ENCODE data around the gene FBLN2.

- TF ChIP-seq CTCF (IDR thresholded peaks at IDR 0.05; ENCODE audit: low read depth, low read length, missing input control) (no peak), TAF1 (conservative IDR thresholded peaks at IDR 0.05) (no peak), REST (IDR thresholded peaks at IDR 0.05) (no peak), ATF3 (IDR thresholded peaks at IDR 0.05) (no peak)
Observed at GRCh38 chr3:13547591-13548371, 1.1 kb upstream of the FBLN2 start.
